Large intestine (tissue), 3 donors: ENCODE results near the gene TBC1D10B. TPM values are rescaled to one million over a fixed set of nuclear protein-coding genes. Genes with fewer than 3 reads are reported as not detected.

Experiments
- DNase-seq, 2 donors: peaks; one replicate each; pipeline versions ENCODE4 v3.0.0 to v3.0.0-alpha.2; 2013
- H3K27ac ChIP-seq: one replicate; pipeline ENCODE4 v1.5.1; 2013; ENCODE audit warnings: low read length
- H3K27me3 ChIP-seq: 2 replicates; pipeline ENCODE4 v1.6.1; 2013; ENCODE audit warnings: low read length; ENCODE audit not compliant: control insufficient read depth, insufficient read depth
- H3K36me3 ChIP-seq: 2 replicates; pipeline ENCODE4 v1.6.1; 2013; ENCODE audit warnings: low read length; ENCODE audit not compliant: control insufficient read depth, insufficient read depth
- H3K4me1 ChIP-seq: one replicate; pipeline ENCODE4 v1.6.1; 2013; ENCODE audit warnings: low read length; ENCODE audit not compliant: control insufficient read depth, insufficient read depth
- H3K4me3 ChIP-seq: one replicate; pipeline ENCODE4 v1.5.1; 2013; ENCODE audit warnings: low read length
- H3K9me3 ChIP-seq: one replicate; pipeline ENCODE4 v1.6.1; 2013; ENCODE audit warnings: mild to moderate bottlenecking, low read depth, low read length, moderate library complexity; ENCODE audit not compliant: control insufficient read depth
- WGBS: methylation state at CpG from one replicate; pipeline ENCODE4 v1.1.5; 2013; ENCODE audit warnings: low lambda C conversion rate; ENCODE audit not compliant: insufficient coverage; 5-methylcytosine and 5-hydroxymethylcytosine counted together
- polyA plus RNA-seq: library from polyadenylated mRNA; unstranded; fragments of 120-200 nt; gene quantifications from one replicate; pipeline ENCODE4 v1.2.1, GENCODE V29; 2013

Gene TBC1D10B
- polyA plus RNA-seq, 1 donor, result 41.5 TPM

GRCh38 chr16:30361180-30361579 is 9.1 kb downstream of the TBC1D10B start:
- WGBS, result 100% methylated on average over 1 of the region's 7 CpGs
- H3K4me3 ChIP-seq, result no peak overlapping the region
- no peak for DNase-seq
- H3K36me3 ChIP-seq, result peaks cover 70% of the 10 kb centered on the region
- no peak overlapping the region for H3K27ac ChIP-seq
- no peaks in the 10 kb centered on the region for H3K9me3 ChIP-seq
- peaks cover 1% of the 10 kb centered on the region for H3K4me1 ChIP-seq
- no peaks in the 10 kb centered on the region for H3K27me3 ChIP-seq

- Histone ChIP-seq H3K9me3 (no peaks in the 10 kb centered on the region), H3K4me3 (no peak overlapping the region), H3K36me3 (peaks cover 61% of the 10 kb centered on the region), H3K4me1 (peaks cover 7% of the 10 kb centered on the region), H3K27me3 (no peaks in the 10 kb centered on the region), H3K27ac (no peak overlapping the region)
- DNase-seq, result no peak
- no CpG with 5 or more reads among the region's 6 CpGs for WGBS
Observed at GRCh38 chr16:30359871-30360170, 10.5 kb downstream of the TBC1D10B start.

GRCh38 chr16:30358990-30359870 is 11.1 kb downstream of the TBC1D10B start:
- no peaks in the 10 kb centered on the region for H3K27me3 ChIP-seq
- no peak overlapping the region for H3K4me3 ChIP-seq
- peaks cover 56% of the 10 kb centered on the region for H3K36me3 ChIP-seq
- H3K4me1 ChIP-seq, result peaks cover 8% of the 10 kb centered on the region
- H3K9me3 ChIP-seq, result no peaks in the 10 kb centered on the region
- no peak overlapping the region for H3K27ac ChIP-seq
- no CpG with 5 or more reads among the region's 28 CpGs for WGBS
- no peak for DNase-seq

DNA sequence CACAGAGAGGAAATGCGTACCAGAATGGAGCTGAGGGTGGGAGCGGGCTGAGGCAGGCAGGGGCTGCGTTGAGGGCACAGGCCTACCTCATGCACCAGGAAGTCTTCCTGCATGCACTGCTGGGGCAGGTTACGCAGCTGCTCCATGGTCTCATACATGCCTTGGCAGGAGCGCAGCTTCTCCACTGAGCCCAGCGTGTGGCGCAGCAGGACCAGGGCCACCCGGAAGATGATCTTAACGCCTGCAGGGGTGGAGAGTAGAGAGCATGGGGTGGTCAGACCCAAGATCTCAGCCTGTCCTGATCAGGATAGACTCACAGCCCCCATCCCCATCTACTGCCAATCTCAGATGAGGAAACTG is 11.7 kb downstream of the TBC1D10B start:
- Histone ChIP-seq H3K9me3 (no peaks in the 10 kb centered on the region), H3K27ac (no peak overlapping the region), H3K36me3 (peaks cover 60% of the 10 kb centered on the region), H3K4me3 (no peak overlapping the region), H3K4me1 (peaks cover 13% of the 10 kb centered on the region), H3K27me3 (no peaks in the 10 kb centered on the region)
- whole genome bisulfite sequencing, result no CpG with 5 or more reads among the region's 9 CpGs
- no peak for DNase-seq

- H3K4me3 ChIP-seq, result no peak overlapping the region
- no peak overlapping the region for H3K27ac ChIP-seq
- H3K4me1 ChIP-seq, result peaks cover 13% of the 10 kb centered on the region
- peaks cover 61% of the 10 kb centered on the region for H3K36me3 ChIP-seq
- WGBS, result no CpG with 5 or more reads among the region's 37 CpGs
- no peaks in the 10 kb centered on the region for H3K27me3 ChIP-seq
- H3K9me3 ChIP-seq, result no peaks in the 10 kb centered on the region
- no peak for DNase-seq
Observed at GRCh38 chr16:30357715-30358576, 12.3 kb downstream of the TBC1D10B start.

- no CpG with 5 or more reads among the region's 5 CpGs for WGBS
- H3K27ac ChIP-seq, result no peak overlapping the region
- H3K4me1 ChIP-seq, result peaks cover 13% of the 10 kb centered on the region
- H3K27me3 ChIP-seq, result no peaks in the 10 kb centered on the region
- no peak overlapping the region for H3K4me3 ChIP-seq
- no peaks in the 10 kb centered on the region for H3K9me3 ChIP-seq
- H3K36me3 ChIP-seq, result peaks cover 64% of the 10 kb centered on the region
- DNase-seq, result no peak
Observed at GRCh38 chr16:30357085-30357714, 13.1 kb downstream of the TBC1D10B start.

- H3K4me1 ChIP-seq, result peaks cover 15% of the 10 kb centered on the region
- no CpG with 5 or more reads among the region's 12 CpGs for WGBS
- peak overlapping the region; percentile 91 for H3K4me3 ChIP-seq
- peaks cover 68% of the 10 kb centered on the region for H3K36me3 ChIP-seq
- no peaks in the 10 kb centered on the region for H3K9me3 ChIP-seq
- peak overlapping the region; percentile 98 for H3K27ac ChIP-seq
- DNase-seq, result no peak
- no peaks in the 10 kb centered on the region for H3K27me3 ChIP-seq
Observed at GRCh38 chr16:30356401-30357084, 13.8 kb downstream of the TBC1D10B start.

GRCh38 chr16:30355954-30356308 is 14.4 kb downstream of the TBC1D10B start:
- Histone ChIP-seq H3K27me3 (no peaks in the 10 kb centered on the region), H3K4me1 (peaks cover 21% of the 10 kb centered on the region), H3K4me3 (peak overlapping the region; percentile 91), H3K27ac (peak overlapping the region; percentile 98), H3K36me3 (peaks cover 71% of the 10 kb centered on the region), H3K9me3 (no peaks in the 10 kb centered on the region)
- no CpG with 5 or more reads among the region's 7 CpGs for WGBS
- no peak for DNase-seq

GRCh38 chr16:30355144-30355953 is 14.9 kb downstream of the TBC1D10B start, which contains the start of gene CD2BP2:
Gene CD2BP2, minus strand, starts transcription at chr16:30355308. Its CDS starts 627 bp downstream, at chr16:30354681.
- Histone ChIP-seq H3K36me3 (peaks cover 68% of the 10 kb centered on the region), H3K27me3 (no peaks in the 10 kb centered on the region), H3K27ac (peak within 1 kb of the TSS; percentile 98), H3K9me3 (no peaks in the 10 kb centered on the region), H3K4me1 (peaks cover 25% of the 10 kb centered on the region), H3K4me3 (peak within 1 kb of the TSS; percentile 91)
- no CpG with 5 or more reads among the region's 45 CpGs for WGBS
- DNase-seq, result peak; percentile 99
